ENCODE measurements around the gene PCDH9.
"Not testable (repeated sequence)": the region's sequence is repeated elsewhere in the genome, so short reads cannot be mapped to it uniquely, and the experiment has no call there.

PCDH9 gene

GRCh38 chr13:66635526-66635925, 594.6 kb downstream of the PCDH9 start:
- DNase-seq = no peak

- DNase-seq = no peak
Observed at GRCh38 chr13:66634384-66634783, 595.8 kb downstream of the PCDH9 start.

- DNase-seq = no peak
Observed at GRCh38 chr13:66627512-66627911, 602.6 kb downstream of the PCDH9 start.

- DNase-seq = no peak
Observed at GRCh38 chr13:66624302-66624701, 605.8 kb downstream of the PCDH9 start.

GRCh38 chr13:66623129-66623820, 606.9 kb downstream of the PCDH9 start:
- DNase-seq = no peak

- not testable (repeated sequence) for DNase-seq
Observed at GRCh38 chr13:66621906-66622447, 608.2 kb downstream of the PCDH9 start.

- DNase-seq = no peak
Observed at GRCh38 chr13:66618702-66619101, 611.4 kb downstream of the PCDH9 start.

- no peak for DNase-seq
Observed at GRCh38 chr13:66617786-66618185, 612.4 kb downstream of the PCDH9 start.

- no peak for DNase-seq
Observed at GRCh38 chr13:66612983-66613382, 617.2 kb downstream of the PCDH9 start.

GRCh38 chr13:66586489-66586888, 643.6 kb downstream of the PCDH9 start:
- no peak for DNase-seq

GRCh38 chr13:66585669-66586203, 644.4 kb downstream of the PCDH9 start:
- no peak for DNase-seq

- DNase-seq = no peak
Observed at GRCh38 chr13:66581675-66582074, 648.5 kb downstream of the PCDH9 start.

- no peak for DNase-seq
Observed at GRCh38 chr13:66578305-66578704, 651.8 kb downstream of the PCDH9 start.

- DNase-seq = no peak
Observed at GRCh38 chr13:66577358-66577757, 652.8 kb downstream of the PCDH9 start.

GRCh38 chr13:66576381-66576780, 653.8 kb downstream of the PCDH9 start:
- DNase-seq = no peak

GRCh38 chr13:66574606-66575005, 655.5 kb downstream of the PCDH9 start:
- no peak for DNase-seq

GRCh38 chr13:66567899-66568612, 662.1 kb downstream of the PCDH9 start:
- DNase-seq = no peak

GRCh38 chr13:66565279-66565678, 664.9 kb downstream of the PCDH9 start:
- DNase-seq = no peak

GRCh38 chr13:66563076-66563475, 667.1 kb downstream of the PCDH9 start:
- DNase-seq = no peak

GRCh38 chr13:66562054-66562453, 668.1 kb downstream of the PCDH9 start:
- no peak for DNase-seq

- DNase-seq = no peak
Observed at GRCh38 chr13:66560991-66561390, 669.1 kb downstream of the PCDH9 start.

GRCh38 chr13:66560189-66560588, 669.9 kb downstream of the PCDH9 start:
- DNase-seq = no peak

GRCh38 chr13:66559093-66559492, 671.0 kb downstream of the PCDH9 start:
- no peak for DNase-seq

GRCh38 chr13:66558506-66558905, 671.6 kb downstream of the PCDH9 start:
- peak; percentile 53 for DNase-seq
